IMR-90 (cell line): Measurements from ENCODE around the gene ZSCAN10. TPM values are rescaled to one million over a fixed set of nuclear protein-coding genes. Genes with fewer than 3 reads are reported as not detected.

Experiments
- ATAC-seq: fragments of 200-7000 bp; cut with Tn5 transposase; 2 replicates; pipeline ENCODE4 v1.9.1; 2020; ENCODE audit warnings: low read depth, mild to moderate bottlenecking, moderate library complexity
- BruUV-seq: library from RNA; stranded (reverse); fragments of 400-500 nt; replicated peaks from 2 replicates; lab custom pipeline; 2021; lab: Mats Ljungman, UMichigan
- CTCF ChIA-PET: fragments of 300-600 bp; formaldehyde crosslinking; extraction: SDS; loops from one replicate; lab custom pipeline; 2021; ENCODE audit warnings: antibody characterized with exemption; lab: Yijun Ruan, JAX
- POLR2A ChIA-PET: fragments of 300-600 bp; sonication (Branson Sonifier 250); formaldehyde crosslinking; loops from one replicate; lab custom pipeline; 2022; ENCODE audit warnings: antibody characterized with exemption; ENCODE audit not compliant: unreplicated experiment; lab: Charles Lee
- DNase-seq: peaks from one replicate; pipeline ENCODE4 v3.0.0; 2013
- H2AFZ ChIP-seq: replicated peaks from 2 replicates; pipeline ENCODE3; 2013; ENCODE audit warnings: low read length, mild to moderate bottlenecking; ENCODE audit not compliant: poor library complexity
- H2AK5ac ChIP-seq: 2 replicates; pipeline ENCODE4 v1.6.1; 2013; ENCODE audit warnings: low read depth, low read length, inconsistent platforms
- H2AK9ac ChIP-seq: replicated peaks from 2 replicates; pipeline ENCODE3; 2013; ENCODE audit warnings: mild to moderate bottlenecking, low read depth, low read length, moderate library complexity; ENCODE audit not compliant: poor library complexity
- H2BK120ac ChIP-seq: 2 replicates; pipeline ENCODE4 v1.6.1; 2013; ENCODE audit warnings: low read depth, low read length, inconsistent platforms
- H2BK15ac ChIP-seq: 3 replicates; pipeline ENCODE4 v1.6.1; 2013; ENCODE audit warnings: low read depth, low read length, inconsistent platforms
- H2BK20ac ChIP-seq: 2 replicates; pipeline ENCODE4 v1.6.1; 2013; ENCODE audit warnings: low read depth, mild to moderate bottlenecking, inconsistent platforms, low read length, moderate library complexity
- H2BK5ac ChIP-seq: 2 replicates; pipeline ENCODE4 v1.6.1; 2013; ENCODE audit warnings: mild to moderate bottlenecking, low read depth, low read length, inconsistent platforms; ENCODE audit not compliant: poor library complexity, severe bottlenecking
- H3K14ac ChIP-seq: replicated peaks from 2 replicates; pipeline ENCODE4 v1.6.1; 2013; ENCODE audit warnings: low read depth, low read length, inconsistent platforms
- H3K18ac ChIP-seq: 2 replicates; pipeline ENCODE4 v1.6.1; 2013; ENCODE audit warnings: low read depth, low read length, control low read depth
- H3K23ac ChIP-seq: 2 replicates; pipeline ENCODE4 v1.6.1; 2013; ENCODE audit warnings: low read depth, low read length, inconsistent platforms
- H3K27ac ChIP-seq: 2 replicates; pipeline ENCODE4 v1.5.1; 2013; ENCODE audit warnings: mild to moderate bottlenecking, control low read depth, low read length; ENCODE audit not compliant: insufficient read depth
- H3K27me3 ChIP-seq: 2 replicates; pipeline ENCODE4 v1.6.1; 2013; ENCODE audit warnings: low read length; ENCODE audit not compliant: control insufficient read depth, insufficient read depth
- H3K36me3 ChIP-seq: 2 replicates; pipeline ENCODE4 v1.6.1; 2013; ENCODE audit warnings: low read length, mixed read lengths; ENCODE audit not compliant: control insufficient read depth, insufficient read depth
- H3K4ac ChIP-seq: 2 replicates; pipeline ENCODE4 v1.6.1; 2013; ENCODE audit warnings: low read depth, low read length, inconsistent platforms
- H3K4me1 ChIP-seq: 2 replicates; pipeline ENCODE4 v1.6.1; 2013; ENCODE audit warnings: low read length, mixed read lengths; ENCODE audit not compliant: control insufficient read depth, insufficient read depth
- H3K4me2 ChIP-seq: 2 replicates; pipeline ENCODE4 v1.6.1; 2013; ENCODE audit warnings: low read depth, mild to moderate bottlenecking, control low read depth, low read length, moderate library complexity
- H3K4me3 ChIP-seq: 2 replicates; pipeline ENCODE4 v1.5.1; 2013; ENCODE audit warnings: low read depth, mild to moderate bottlenecking, control low read depth, low read length, moderate library complexity; ENCODE audit not compliant: insufficient read depth
- H3K56ac ChIP-seq: 2 replicates; pipeline ENCODE4 v1.6.1; 2013; ENCODE audit warnings: low read length, inconsistent platforms; ENCODE audit not compliant: insufficient read depth; ENCODE audit errors: extremely low read depth
- H3K79me1 ChIP-seq, 2 experiments: 2 replicates each; pipeline ENCODE4 v1.6.1; 2013; ENCODE audit warnings: low read length in 2 of 2, inconsistent platforms in 1 of 2, low read depth in 1 of 2
- H3K9ac ChIP-seq: 2 replicates; pipeline ENCODE4 v1.6.1; 2013; ENCODE audit warnings: low read depth, low read length, control low read depth
- H3K9me1 ChIP-seq: 2 replicates; pipeline ENCODE4 v1.6.1; 2013; ENCODE audit warnings: low read length, inconsistent platforms; ENCODE audit not compliant: insufficient read depth
- H3K9me3 ChIP-seq: 2 replicates; pipeline ENCODE4 v1.6.1; 2013; ENCODE audit warnings: low read length; ENCODE audit not compliant: control insufficient read depth, insufficient read depth
- H4K20me1 ChIP-seq: 2 replicates; pipeline ENCODE4 v1.6.1; 2013; ENCODE audit warnings: low read length, inconsistent platforms; ENCODE audit not compliant: insufficient read depth
- H4K5ac ChIP-seq: 2 replicates; pipeline ENCODE4 v1.6.1; 2013; ENCODE audit warnings: mild to moderate bottlenecking, low read depth, low read length, control low read depth
- H4K8ac ChIP-seq, 2 experiments: 2 replicates each; pipeline ENCODE4 v1.6.1; 2013; ENCODE audit warnings: low read depth in 2 of 2, low read length in 2 of 2, control low read depth in 1 of 2, inconsistent platforms in 1 of 2
- H4K91ac ChIP-seq: 2 replicates; pipeline ENCODE4 v1.6.1; 2013; ENCODE audit warnings: low read depth, low read length, inconsistent platforms; ENCODE audit not compliant: insufficient read depth
- BHLHE40 ChIP-seq: fragments of 150-350 bp; IDR thresholded peaks from 2 replicates; pipeline ENCODE4 v1.6.1; 2016; ENCODE audit warnings: mild to moderate bottlenecking, low read depth, low read length
- CEBPB ChIP-seq: IDR thresholded peaks from 2 replicates; pipeline ENCODE4 v1.6.1; 2012; ENCODE audit warnings: low read depth, low read length, improper control_type of control experiment
- CHD1 ChIP-seq: IDR thresholded peaks from 2 replicates; pipeline ENCODE4 v1.6.1; 2012; ENCODE audit warnings: low read depth, low read length, improper control_type of control experiment
- FOS ChIP-seq: fragments of 150-350 bp; IDR thresholded peaks from 2 replicates; pipeline ENCODE4 v1.6.1; 2016; ENCODE audit warnings: low read depth, low read length
- MAFK ChIP-seq: IDR thresholded peaks from 2 replicates; pipeline ENCODE4 v1.6.1; 2012; ENCODE audit warnings: low read depth, low read length, improper control_type of control experiment
- MAZ ChIP-seq: IDR thresholded peaks from 2 replicates; pipeline ENCODE4 v1.6.1; 2012; ENCODE audit warnings: low read depth, mild to moderate bottlenecking, low read length, improper control_type of control experiment, moderate library complexity, borderline replicate concordance
- MXI1 ChIP-seq: IDR thresholded peaks from 2 replicates; pipeline ENCODE4 v1.6.1; 2012; ENCODE audit warnings: low read depth, mild to moderate bottlenecking, low read length, moderate library complexity, borderline replicate concordance
- NFE2L2 ChIP-seq: fragments of 150-350 bp; IDR thresholded peaks from 2 replicates; pipeline ENCODE4 v1.6.1; 2016; ENCODE audit warnings: low read depth, mild to moderate bottlenecking, low read length
- POLR2A ChIP-seq: IDR thresholded peaks from 2 replicates; pipeline ENCODE4 v1.6.1; 2012; ENCODE audit warnings: mild to moderate bottlenecking, low read depth, low read length
- RAD21 ChIP-seq: IDR thresholded peaks from 2 replicates; pipeline ENCODE4 v1.6.1; 2012; ENCODE audit warnings: low read length, improper control_type of control experiment
- RCOR1 ChIP-seq: IDR thresholded peaks from 2 replicates; pipeline ENCODE4 v1.6.1; 2012; ENCODE audit warnings: mild to moderate bottlenecking, low read length, improper control_type of control experiment; ENCODE audit not compliant: insufficient replicate concordance
- RFX5 ChIP-seq: IDR thresholded peaks from 2 replicates; pipeline ENCODE4 v1.8.0; 2012; ENCODE audit warnings: low read depth, mild to moderate bottlenecking, low read length, moderate library complexity
- SMC3 ChIP-seq: fragments of 150-350 bp; IDR thresholded peaks from 2 replicates; pipeline ENCODE4 v1.6.1; 2016; ENCODE audit warnings: low read depth, mild to moderate bottlenecking, antibody characterized with exemption, low read length, moderate library complexity
- USF2 ChIP-seq: fragments of 150-350 bp; IDR thresholded peaks from 2 replicates; pipeline ENCODE4 v1.6.1; 2017; ENCODE audit warnings: mild to moderate bottlenecking, antibody characterized with exemption, low read length, low read depth
- WGBS, 2 experiments: methylation state at CpG; one replicate each; pipeline versions ENCODE4 v1.1.5 to v1.1.7; 2013; ENCODE audit warnings: missing lambda C conversion rate in 2 of 2; ENCODE audit not compliant: insufficient read length in 1 of 2; ENCODE audit errors: extremely low coverage in 2 of 2; 5-methylcytosine and 5-hydroxymethylcytosine counted together
- dilution Hi-C: fragments of 300-500 bp; cut with HindIII; formaldehyde crosslinking; loops from one replicate; pipeline ENCODE4 v1.14.3; 2018; ENCODE audit warnings: low sequenced_read_pairs; ENCODE audit not compliant: unreplicated experiment
- in situ Hi-C: fragments of 300-500 bp; cut with MboI; formaldehyde crosslinking; loops from 3 replicates; pipeline ENCODE4 v1.14.3; 2019; ENCODE audit warnings: low sequenced_read_pairs, inconsistent platforms, mixed read lengths
- intact Hi-C: fragments of 100-400 bp; cut with micrococcal nuclease; formaldehyde crosslinking; loops from 2 replicates; pipeline ENCODE4 v1.10.0; 2022
- polyA plus RNA-seq, 3 experiments: library from polyadenylated mRNA; depleted of rRNA; stranded (reverse); fragments of >200 nt; gene quantifications; 2 replicates each; pipeline ENCODE4 v1.2.3, GENCODE V29; 2012; ENCODE audit warnings: low replicate concordance in 1 of 3
- total RNA-seq: library from RNA; depleted of rRNA; stranded (reverse); fragments of >200 nt; gene quantifications from 2 replicates; pipeline ENCODE4 v1.2.3, GENCODE V29; 2012
- TF ChIP-seq, protein P1 (sequence below): conservative IDR thresholded peaks from 2 replicates; pipeline ENCODE4 v1.5.1; 2012; ENCODE audit warnings: mild to moderate bottlenecking, low read depth, low read length, improper control_type of control experiment
- TF ChIP-seq, protein P2 (sequence below): fragments of 150-350 bp; IDR thresholded peaks from 2 replicates; pipeline ENCODE4 v1.6.1; 2016; ENCODE audit warnings: low read depth, mild to moderate bottlenecking, low read length, moderate library complexity, borderline replicate concordance

Gene ZSCAN10
- total and polyA plus RNA-seq, 2 of the 4 experiments (the other 2 are of a cell fraction): not detected

GRCh38 chr16:3115561-3115960 is 16.5 kb upstream of the ZSCAN10 start:
- Histone ChIP-seq H4K91ac (no peak overlapping the region), H4K5ac (no peak overlapping the region), H3K27ac (no peak overlapping the region), H3K9me1 (peaks cover 2% of the 10 kb centered on the region; the same call in 1 of the 2 replicates), H3K4me3 (no peak overlapping the region), H2AFZ (no peak overlapping the region), H3K4ac (no peak overlapping the region), H3K14ac (no peak overlapping the region), H2BK120ac (no peak overlapping the region), H3K23ac (no peak overlapping the region), H2BK5ac (no peak overlapping the region), H2BK15ac (no peak overlapping the region), H2AK5ac (no peak overlapping the region), H3K9ac (no peak overlapping the region), H3K27me3 (no peaks in the 10 kb centered on the region), H4K8ac (no peak overlapping the region), H3K9me3 (no peaks in the 10 kb centered on the region), H3K56ac (no peak overlapping the region), H3K36me3 (peaks cover 42% of the 10 kb centered on the region), H3K79me1 (peaks cover 27 to 34% of the 10 kb centered on the region in 2 experiments), H2AK9ac (no peak overlapping the region), H3K18ac (no peak overlapping the region), H3K4me1 (peaks cover 9% of the 10 kb centered on the region), H2BK20ac (no peak overlapping the region), H4K20me1 (no peaks in the 10 kb centered on the region), H3K4me2 (no peak overlapping the region)
- intact Hi-C loops: no loop called here
- no peak for DNase-seq
- TF ChIP-seq, protein P1, sequence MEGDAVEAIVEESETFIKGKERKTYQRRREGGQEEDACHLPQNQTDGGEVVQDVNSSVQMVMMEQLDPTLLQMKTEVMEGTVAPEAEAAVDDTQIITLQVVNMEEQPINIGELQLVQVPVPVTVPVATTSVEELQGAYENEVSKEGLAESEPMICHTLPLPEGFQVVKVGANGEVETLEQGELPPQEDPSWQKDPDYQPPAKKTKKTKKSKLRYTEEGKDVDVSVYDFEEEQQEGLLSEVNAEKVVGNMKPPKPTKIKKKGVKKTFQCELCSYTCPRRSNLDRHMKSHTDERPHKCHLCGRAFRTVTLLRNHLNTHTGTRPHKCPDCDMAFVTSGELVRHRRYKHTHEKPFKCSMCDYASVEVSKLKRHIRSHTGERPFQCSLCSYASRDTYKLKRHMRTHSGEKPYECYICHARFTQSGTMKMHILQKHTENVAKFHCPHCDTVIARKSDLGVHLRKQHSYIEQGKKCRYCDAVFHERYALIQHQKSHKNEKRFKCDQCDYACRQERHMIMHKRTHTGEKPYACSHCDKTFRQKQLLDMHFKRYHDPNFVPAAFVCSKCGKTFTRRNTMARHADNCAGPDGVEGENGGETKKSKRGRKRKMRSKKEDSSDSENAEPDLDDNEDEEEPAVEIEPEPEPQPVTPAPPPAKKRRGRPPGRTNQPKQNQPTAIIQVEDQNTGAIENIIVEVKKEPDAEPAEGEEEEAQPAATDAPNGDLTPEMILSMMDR: no peak
- TF ChIP-seq POLR2A: no peak
- TF ChIP-seq MAFK: no peak
- TF ChIP-seq FOS: no peak
- no peak for TF ChIP-seq RFX5
- no peak for TF ChIP-seq RAD21
- no peak for TF ChIP-seq MXI1
- TF ChIP-seq, protein P2, sequence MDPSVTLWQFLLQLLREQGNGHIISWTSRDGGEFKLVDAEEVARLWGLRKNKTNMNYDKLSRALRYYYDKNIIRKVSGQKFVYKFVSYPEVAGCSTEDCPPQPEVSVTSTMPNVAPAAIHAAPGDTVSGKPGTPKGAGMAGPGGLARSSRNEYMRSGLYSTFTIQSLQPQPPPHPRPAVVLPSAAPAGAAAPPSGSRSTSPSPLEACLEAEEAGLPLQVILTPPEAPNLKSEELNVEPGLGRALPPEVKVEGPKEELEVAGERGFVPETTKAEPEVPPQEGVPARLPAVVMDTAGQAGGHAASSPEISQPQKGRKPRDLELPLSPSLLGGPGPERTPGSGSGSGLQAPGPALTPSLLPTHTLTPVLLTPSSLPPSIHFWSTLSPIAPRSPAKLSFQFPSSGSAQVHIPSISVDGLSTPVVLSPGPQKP: no peak
- no peak for TF ChIP-seq USF2
- TF ChIP-seq SMC3: no peak
- TF ChIP-seq MAZ: no peak
- TF ChIP-seq BHLHE40: no peak
- no peak for TF ChIP-seq CEBPB
- no peak for TF ChIP-seq CHD1
- TF ChIP-seq NFE2L2: no peak
- TF ChIP-seq RCOR1: no peak
- ChIA-PET POLR2A (no interaction called here), CTCF (no interaction called here)
- ATAC-seq: no peak
- no TSS peak for BruUV-seq
- in situ Hi-C loops: no loop called here
- dilution Hi-C loops: no loop called here
- WGBS, 2 experiments: 100% methylated on average over 2 of the region's 14 CpGs; no CpG with 5 or more reads in 1 of the 2 experiments
